Endothelial cell of umbilical vein (primary cell): ENCODE data around the gene DNAJA4. TPM values are rescaled to one million over a fixed set of nuclear protein-coding genes. Genes with fewer than 3 reads are reported as not detected.

Experiments used
- BruUV-seq: library from RNA; stranded (reverse); fragments of 400-500 nt; replicated peaks from 2 replicates; lab custom pipeline; 2021; lab: Mats Ljungman, UMichigan
- CTCF ChIA-PET: fragments of 300-600, 350-600 bp; sonication (Branson Sonifier 250); formaldehyde crosslinking; loops from one replicate; lab custom pipeline; 2021; ENCODE audit warnings: antibody characterized with exemption, inconsistent platforms; lab: Charles Lee
- POLR2A ChIA-PET: fragments of 300-600, 350-600 bp; sonication (Branson Sonifier 250); formaldehyde crosslinking; loops from one replicate; lab custom pipeline; 2021; ENCODE audit warnings: antibody characterized with exemption, inconsistent platforms; lab: Charles Lee
- DNase-seq: peaks from one replicate; pipeline ENCODE4 v3.0.0-alpha.2; 2011; ENCODE audit warnings: low read depth, low spot score
- FAIRE-seq: peaks from 2 replicates; lab custom pipeline; 2011; peaks lifted over from hg19 to GRCh38; lab: Jason Lieb, UNC
- H2AFZ ChIP-seq: 2 replicates; pipeline ENCODE4 v1.6.0; 2012; ENCODE audit warnings: low read depth, low read length, control low read depth, inconsistent platforms
- H3K27ac ChIP-seq: 2 replicates; pipeline ENCODE4 v1.5.1; 2011; ENCODE audit warnings: low read depth, mild to moderate bottlenecking, control low read depth, low read length, moderate library complexity; ENCODE audit not compliant: insufficient read depth
- H3K27me3 ChIP-seq, 2 experiments: 2 replicates each; pipeline versions ENCODE4 v1.6.0 to v1.6.1; 2011; ENCODE audit warnings: low read length in 2 of 2, mixed read lengths in 1 of 2; ENCODE audit not compliant: control insufficient read depth in 2 of 2, insufficient read depth in 2 of 2
- H3K36me3 ChIP-seq, 2 experiments: 2 replicates in 1 of 2; 3 replicates in 1 of 2; pipeline ENCODE4 v1.5.1; 2011; ENCODE audit warnings: low read length in 2 of 2, mild to moderate bottlenecking in 1 of 2, moderate library complexity in 1 of 2; ENCODE audit not compliant: control insufficient read depth in 2 of 2, insufficient read depth in 2 of 2; ENCODE audit errors: extremely low read depth in 1 of 2
- H3K4me1 ChIP-seq: 3 replicates; pipeline ENCODE4 v1.5.1; 2011; ENCODE audit warnings: mild to moderate bottlenecking, low read length; ENCODE audit not compliant: control insufficient read depth, insufficient read depth; ENCODE audit errors: extremely low read depth
- H3K4me2 ChIP-seq: 2 replicates; pipeline ENCODE4 v1.6.1; 2011; ENCODE audit warnings: low read length, control low read depth, mixed read lengths; ENCODE audit not compliant: insufficient read depth
- H3K4me3 ChIP-seq, 3 experiments: fragments of 200-600 bp in 1 of 3; sonication (generic), shearing (Covaris generic) in 1 of 3; replicated peaks in 1 of 3; 2 replicates each; pipeline ENCODE4 v1.5.1; 2011 to 2016; ENCODE audit warnings: control low read depth in 3 of 3, low read length in 3 of 3, mild to moderate bottlenecking in 2 of 3, inconsistent platforms in 1 of 3, low read depth in 1 of 3, moderate library complexity in 1 of 3; ENCODE audit not compliant: insufficient read depth in 1 of 3
- H3K79me2 ChIP-seq: 2 replicates; pipeline ENCODE4 v1.6.0; 2012; ENCODE audit warnings: low read length, inconsistent platforms; ENCODE audit not compliant: control insufficient read depth, insufficient read depth
- H3K9ac ChIP-seq: replicated peaks from 2 replicates; pipeline ENCODE3; 2011; ENCODE audit warnings: low read length, control low read depth; ENCODE audit not compliant: insufficient read depth; ENCODE audit errors: extremely low read depth
- H3K9me1 ChIP-seq: replicated peaks from 3 replicates; pipeline ENCODE4 v1.6.0; 2011; ENCODE audit warnings: mild to moderate bottlenecking, low read length; ENCODE audit not compliant: control insufficient read depth, insufficient read depth; ENCODE audit errors: extremely low read depth
- H3K9me3 ChIP-seq: replicated peaks from 2 replicates; pipeline ENCODE4 v1.5.1; 2012; ENCODE audit warnings: low read length, inconsistent platforms; ENCODE audit not compliant: control insufficient read depth, insufficient read depth
- H4K20me1 ChIP-seq: replicated peaks from 2 replicates; pipeline ENCODE3; 2011; ENCODE audit warnings: mild to moderate bottlenecking, low read length; ENCODE audit not compliant: control insufficient read depth, insufficient read depth; ENCODE audit errors: extremely low read depth
- EZH2 ChIP-seq: IDR thresholded peaks from 2 replicates; pipeline ENCODE4 v1.6.1; 2012; ENCODE audit warnings: borderline replicate concordance, low read depth, mild to moderate bottlenecking, moderate library complexity, low read length, inconsistent platforms; ENCODE audit not compliant: severe bottlenecking
- FOS ChIP-seq: IDR thresholded peaks from 2 replicates; pipeline ENCODE4 v1.6.1; 2011; ENCODE audit warnings: mild to moderate bottlenecking, low read length, moderate library complexity, borderline replicate concordance; ENCODE audit not compliant: insufficient read depth
- GATA2 ChIP-seq: IDR thresholded peaks from 2 replicates; pipeline ENCODE4 v1.7.0; 2011; ENCODE audit warnings: low read depth, mild to moderate bottlenecking, moderate library complexity, mixed read lengths, low read length; ENCODE audit not compliant: insufficient read length, insufficient read depth
- JUN ChIP-seq: IDR thresholded peaks from 2 replicates; pipeline ENCODE4 v1.6.1; 2011; ENCODE audit warnings: borderline replicate concordance, low read depth; ENCODE audit not compliant: insufficient read length, insufficient read depth
- MYC ChIP-seq: IDR thresholded peaks from one replicate; pipeline ENCODE4 v1.6.1; 2011; ENCODE audit warnings: mild to moderate bottlenecking, low read depth, low read length
- POLR2A ChIP-seq: IDR thresholded peaks from 2 replicates; pipeline ENCODE4 v1.6.1; 2012; ENCODE audit warnings: low read depth, mild to moderate bottlenecking, control low read depth, low read length
- POLR2AphosphoS5 ChIP-seq: IDR thresholded peaks from 2 replicates; pipeline ENCODE4 v1.6.1; 2012; ENCODE audit warnings: low read depth, mild to moderate bottlenecking, control low read depth, low read length, moderate library complexity; ENCODE audit not compliant: insufficient read depth
- dilution Hi-C: fragments of 300-500 bp; cut with MboI; formaldehyde crosslinking; loops from one replicate; pipeline ENCODE4 v1.15.0; 2019; ENCODE audit warnings: low sequenced_read_pairs; ENCODE audit not compliant: extremely low pct_ligation_motif_present
- intact Hi-C: fragments of 100-400 bp; cut with micrococcal nuclease; formaldehyde crosslinking; loops from one replicate; pipeline ENCODE4 v1.10.0; 2022
- polyA plus RNA-seq, 4 experiments: library from polyadenylated mRNA; depleted of rRNA in 3 of 4; stranded (reverse) in 3 of 4; unstranded in 1 of 4; fragments of >200 nt; gene quantifications; 2 replicates each; pipeline versions ENCODE4 v1.2.1 to v1.2.3, GENCODE V29; 2011 to 2012; ENCODE audit warnings: missing spikeins in 1 of 4
- total RNA-seq: library from RNA; stranded (reverse); gene quantifications from 2 replicates; pipeline ENCODE4 v1.2.3, GENCODE V29; 2021
- TF ChIP-seq, protein P1 (sequence below), 2 donors: IDR thresholded peaks; 1 replicate in 1 of 2; 2 replicates in 1 of 2; pipeline ENCODE4 v1.5.1; 2011; ENCODE audit warnings: low read length in 2 of 2, mild to moderate bottlenecking in 2 of 2, moderate library complexity in 2 of 2, control low read depth in 1 of 2, inconsistent platforms in 1 of 2, low read depth in 1 of 2; ENCODE audit not compliant: insufficient read depth in 1 of 2; ENCODE audit errors: extremely low read depth in 1 of 2
- TF ChIP-seq, protein P2 (sequence below): IDR thresholded peaks from 2 replicates; pipeline ENCODE4 v1.6.1; 2011; ENCODE audit not compliant: insufficient read depth, insufficient read length

DNAJA4 gene
- total and polyA plus RNA-seq, 2 donors (not counting 3 experiments of a cell fraction or from before 2014, with no cell fraction given) = 17.3 to 21.3 TPM

DNA sequence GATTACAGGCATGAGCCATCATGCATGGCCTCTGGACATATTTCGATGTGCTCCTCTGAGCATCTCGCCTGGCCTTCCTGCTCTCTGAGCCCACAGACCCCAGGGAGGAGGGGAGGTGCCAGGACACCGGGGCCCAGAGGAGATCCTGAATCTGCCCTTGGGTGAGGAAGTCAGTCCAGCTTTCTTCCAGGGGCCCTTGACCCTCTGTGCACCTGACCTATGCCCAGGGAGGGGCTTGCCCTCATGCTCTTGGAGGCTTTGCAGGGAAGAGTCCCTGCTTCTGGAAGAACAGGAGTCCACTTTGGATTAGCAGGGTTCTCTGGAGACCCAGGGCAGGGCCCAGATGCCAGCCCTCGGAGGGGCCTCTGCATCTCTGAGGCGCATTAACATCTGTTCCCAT is 31.4 kb upstream of the DNAJA4 start:
- no TSS peak for BruUV-seq
- Histone ChIP-seq H3K4me1 (no peaks in the 10 kb centered on the region), H2AFZ (no peak overlapping the region), H3K9me3 (no peaks in the 10 kb centered on the region), H3K79me2 (no peaks in the 10 kb centered on the region), H3K9ac (no peak overlapping the region), H4K20me1 (no peaks in the 10 kb centered on the region), H3K36me3 (no peaks in the 10 kb centered on the region), H3K4me2 (no peak overlapping the region), H3K27ac (no peak overlapping the region), H3K9me1 (no peaks in the 10 kb centered on the region), H3K4me3 (no peak overlapping the region), H3K27me3 (peaks cover 0 to 2% of the 10 kb centered on the region in 2 experiments)
- no peak for TF ChIP-seq FOS
- TF ChIP-seq JUN = no peak
- no peak for TF ChIP-seq MYC
- no peak for TF ChIP-seq GATA2
- TF ChIP-seq POLR2AphosphoS5 = no peak
- TF ChIP-seq, protein P1, sequence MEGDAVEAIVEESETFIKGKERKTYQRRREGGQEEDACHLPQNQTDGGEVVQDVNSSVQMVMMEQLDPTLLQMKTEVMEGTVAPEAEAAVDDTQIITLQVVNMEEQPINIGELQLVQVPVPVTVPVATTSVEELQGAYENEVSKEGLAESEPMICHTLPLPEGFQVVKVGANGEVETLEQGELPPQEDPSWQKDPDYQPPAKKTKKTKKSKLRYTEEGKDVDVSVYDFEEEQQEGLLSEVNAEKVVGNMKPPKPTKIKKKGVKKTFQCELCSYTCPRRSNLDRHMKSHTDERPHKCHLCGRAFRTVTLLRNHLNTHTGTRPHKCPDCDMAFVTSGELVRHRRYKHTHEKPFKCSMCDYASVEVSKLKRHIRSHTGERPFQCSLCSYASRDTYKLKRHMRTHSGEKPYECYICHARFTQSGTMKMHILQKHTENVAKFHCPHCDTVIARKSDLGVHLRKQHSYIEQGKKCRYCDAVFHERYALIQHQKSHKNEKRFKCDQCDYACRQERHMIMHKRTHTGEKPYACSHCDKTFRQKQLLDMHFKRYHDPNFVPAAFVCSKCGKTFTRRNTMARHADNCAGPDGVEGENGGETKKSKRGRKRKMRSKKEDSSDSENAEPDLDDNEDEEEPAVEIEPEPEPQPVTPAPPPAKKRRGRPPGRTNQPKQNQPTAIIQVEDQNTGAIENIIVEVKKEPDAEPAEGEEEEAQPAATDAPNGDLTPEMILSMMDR (IDR thresholded peaks at IDR 0.05; ENCODE audit: extremely low read depth in 1 of 2, insufficient read depth in 1 of 2, low read depth in 1 of 2, low read length in 2 of 2) = no peak
- TF ChIP-seq POLR2A = no peak
- TF ChIP-seq EZH2 = no peak
- TF ChIP-seq, protein P2, sequence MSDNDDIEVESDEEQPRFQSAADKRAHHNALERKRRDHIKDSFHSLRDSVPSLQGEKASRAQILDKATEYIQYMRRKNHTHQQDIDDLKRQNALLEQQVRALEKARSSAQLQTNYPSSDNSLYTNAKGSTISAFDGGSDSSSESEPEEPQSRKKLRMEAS = no peak
- intact Hi-C loops (no loop called here), dilution Hi-C loops (no loop called here)
- DNase-seq = no peak
- POLR2A ChIA-PET = no interaction called here
- CTCF ChIA-PET = no interaction called here
- no peak for FAIRE-seq
